Measurements from ENCODE around the gene COQ7.

GRCh38 chr16:19114359-19115147, 47.1 kb downstream of the COQ7 start:
- TF ChIP-seq CTCF (IDR thresholded peaks at IDR 0.05; ENCODE audit: insufficient read depth, low read length, poor library complexity, severe bottlenecking) (no peak), EZH2phosphoT487 (conservative IDR thresholded peaks at IDR 0.05; ENCODE audit: low read length) (no peak)
